Measurements from ENCODE around the gene CACNA1S. TPM values are rescaled to one million over a fixed set of nuclear protein-coding genes. Genes with fewer than 3 reads are reported as not detected.

CACNA1S gene
- polyA plus RNA-seq, result not detected

- H3K27me3 ChIP-seq (ENCODE audit: control insufficient read depth in 1 of 2, insufficient read depth in 2 of 2, low read length in 2 of 2), result peaks cover 0 to 2% of the 10 kb centered on the region in 2 donors
- H3K4me1 ChIP-seq (ENCODE audit: control insufficient read depth in 2 of 2, insufficient read depth in 2 of 2, low read length in 1 of 2), result peaks cover 3 to 5% of the 10 kb centered on the region in 2 donors
- no peak within 1 kb of the TSS for H3K4me3 ChIP-seq (ENCODE audit: low read depth in 1 of 2, low read length in 2 of 2)
- WGBS, 2 donors, result 80 to 82% methylated on average over 8 to 9 of the region's 9 CpGs
- H3K27ac ChIP-seq (ENCODE audit: low read depth in 2 of 2, low read length in 1 of 2), result no peak within 1 kb of the TSS
- no peaks in the 10 kb centered on the region for H3K36me3 ChIP-seq (ENCODE audit: control insufficient read depth in 2 of 2, insufficient read depth in 2 of 2, low read length in 1 of 2)
- no peaks in the 10 kb centered on the region for H3K9me3 ChIP-seq (ENCODE audit: control insufficient read depth in 2 of 2, insufficient read depth in 1 of 2, low read depth in 1 of 2, low read length in 1 of 2)
Observed at GRCh38 chr1:201112173-201112731, at the start of gene CACNA1S. CACNA1S (minus strand) TSS chr1:201112426; CDS start chr1:201112339, 87 bp downstream.

GRCh38 chr1:201157949-201158348 is 45.7 kb upstream of the CACNA1S start:
- Histone ChIP-seq H3K4me3 (ENCODE audit: low read depth in 1 of 2, low read length in 2 of 2) (no peak overlapping the region), H3K9me3 (ENCODE audit: control insufficient read depth in 2 of 2, insufficient read depth in 1 of 2, low read depth in 1 of 2, low read length in 1 of 2) (no peaks in the 10 kb centered on the region), H3K27ac (ENCODE audit: low read depth in 2 of 2, low read length in 1 of 2) (no peak overlapping the region), H3K27me3 (ENCODE audit: control insufficient read depth in 1 of 2, insufficient read depth in 2 of 2, low read length in 2 of 2) (no peaks in the 10 kb centered on the region), H3K36me3 (ENCODE audit: control insufficient read depth in 2 of 2, insufficient read depth in 2 of 2, low read length in 1 of 2) (no peaks in the 10 kb centered on the region), H3K4me1 (ENCODE audit: control insufficient read depth in 2 of 2, insufficient read depth in 2 of 2, low read length in 1 of 2) (peaks cover 4 to 6% of the 10 kb centered on the region in 2 donors)
- 83 to 89% methylated on average over 2 of the region's 2 CpGs for WGBS, 2 donors

- no peaks in the 10 kb centered on the region for H3K9me3 ChIP-seq (ENCODE audit: control insufficient read depth in 2 of 2, insufficient read depth in 1 of 2, low read depth in 1 of 2, low read length in 1 of 2)
- H3K4me3 ChIP-seq (ENCODE audit: low read depth in 1 of 2, low read length in 2 of 2), result no peak overlapping the region
- peaks cover 4 to 6% of the 10 kb centered on the region in 2 donors for H3K4me1 ChIP-seq (ENCODE audit: control insufficient read depth in 2 of 2, insufficient read depth in 2 of 2, low read length in 1 of 2)
- no peaks in the 10 kb centered on the region for H3K36me3 ChIP-seq (ENCODE audit: control insufficient read depth in 2 of 2, insufficient read depth in 2 of 2, low read length in 1 of 2)
- no peak overlapping the region for H3K27ac ChIP-seq (ENCODE audit: low read depth in 2 of 2, low read length in 1 of 2)
- no peaks in the 10 kb centered on the region for H3K27me3 ChIP-seq (ENCODE audit: control insufficient read depth in 1 of 2, insufficient read depth in 2 of 2, low read length in 2 of 2)
Observed at GRCh38 chr1:201156819-201157218, 44.6 kb upstream of the CACNA1S start.

GRCh38 chr1:201156346-201156745 is 44.1 kb upstream of the CACNA1S start:
- Histone ChIP-seq H3K27me3 (ENCODE audit: control insufficient read depth in 1 of 2, insufficient read depth in 2 of 2, low read length in 2 of 2) (no peaks in the 10 kb centered on the region), H3K27ac (ENCODE audit: low read depth in 2 of 2, low read length in 1 of 2) (no peak overlapping the region), H3K36me3 (ENCODE audit: control insufficient read depth in 2 of 2, insufficient read depth in 2 of 2, low read length in 1 of 2) (no peaks in the 10 kb centered on the region), H3K9me3 (ENCODE audit: control insufficient read depth in 2 of 2, insufficient read depth in 1 of 2, low read depth in 1 of 2, low read length in 1 of 2) (no peaks in the 10 kb centered on the region), H3K4me1 (ENCODE audit: control insufficient read depth in 2 of 2, insufficient read depth in 2 of 2, low read length in 1 of 2) (peaks cover 4 to 6% of the 10 kb centered on the region in 2 donors), H3K4me3 (ENCODE audit: low read depth in 1 of 2, low read length in 2 of 2) (no peak overlapping the region)
- 84 to 85% methylated on average over 3 of the region's 3 CpGs for WGBS, 2 donors

GRCh38 chr1:201155354-201155753 is 43.1 kb upstream of the CACNA1S start:
- Histone ChIP-seq H3K27ac (ENCODE audit: low read depth in 2 of 2, low read length in 1 of 2) (no peak overlapping the region), H3K4me1 (ENCODE audit: control insufficient read depth in 2 of 2, insufficient read depth in 2 of 2, low read length in 1 of 2) (peaks cover 4 to 6% of the 10 kb centered on the region in 2 donors), H3K27me3 (ENCODE audit: control insufficient read depth in 1 of 2, insufficient read depth in 2 of 2, low read length in 2 of 2) (no peaks in the 10 kb centered on the region), H3K4me3 (ENCODE audit: low read depth in 1 of 2, low read length in 2 of 2) (no peak overlapping the region), H3K9me3 (ENCODE audit: control insufficient read depth in 2 of 2, insufficient read depth in 1 of 2, low read depth in 1 of 2, low read length in 1 of 2) (no peaks in the 10 kb centered on the region), H3K36me3 (ENCODE audit: control insufficient read depth in 2 of 2, insufficient read depth in 2 of 2, low read length in 1 of 2) (no peaks in the 10 kb centered on the region)
- 83 to 90% methylated on average over 2 of the region's 2 CpGs for WGBS, 2 donors

GRCh38 chr1:201154389-201155165 is 42.4 kb upstream of the CACNA1S start, which contains the start of gene TMEM9:
TMEM9 (minus strand) TSS chr1:201154474; CDS start chr1:201153923, 551 bp downstream.
- Histone ChIP-seq H3K27ac (ENCODE audit: low read depth in 2 of 2, low read length in 1 of 2) (peak within 1 kb of the TSS in 1 of 2 donors; percentile 61), H3K4me3 (ENCODE audit: low read depth in 1 of 2, low read length in 2 of 2) (peak within 1 kb of the TSS; percentile 78 to 86), H3K9me3 (ENCODE audit: control insufficient read depth in 2 of 2, insufficient read depth in 1 of 2, low read depth in 1 of 2, low read length in 1 of 2) (no peaks in the 10 kb centered on the region), H3K36me3 (ENCODE audit: control insufficient read depth in 2 of 2, insufficient read depth in 2 of 2, low read length in 1 of 2) (no peaks in the 10 kb centered on the region), H3K4me1 (ENCODE audit: control insufficient read depth in 2 of 2, insufficient read depth in 2 of 2, low read length in 1 of 2) (peaks cover 4 to 6% of the 10 kb centered on the region in 2 donors), H3K27me3 (ENCODE audit: control insufficient read depth in 1 of 2, insufficient read depth in 2 of 2, low read length in 2 of 2) (no peaks in the 10 kb centered on the region)
- WGBS, 2 donors, result 7 to 10% methylated on average over 31 of the region's 31 CpGs

- no peaks in the 10 kb centered on the region for H3K9me3 ChIP-seq (ENCODE audit: control insufficient read depth in 2 of 2, insufficient read depth in 1 of 2, low read depth in 1 of 2, low read length in 1 of 2)
- no peaks in the 10 kb centered on the region for H3K27me3 ChIP-seq (ENCODE audit: control insufficient read depth in 1 of 2, insufficient read depth in 2 of 2, low read length in 2 of 2)
- peak overlapping the region in 1 of 2 donors; percentile 57 for H3K27ac ChIP-seq (ENCODE audit: low read depth in 2 of 2, low read length in 1 of 2)
- peaks cover 0 to 1% of the 10 kb centered on the region in 2 donors for H3K36me3 ChIP-seq (ENCODE audit: control insufficient read depth in 2 of 2, insufficient read depth in 2 of 2, low read length in 1 of 2)
- H3K4me1 ChIP-seq (ENCODE audit: control insufficient read depth in 2 of 2, insufficient read depth in 2 of 2, low read length in 1 of 2), result peaks cover 4 to 6% of the 10 kb centered on the region in 2 donors
- 3 to 4% methylated on average over 31 to 37 of the region's 37 CpGs for WGBS, 2 donors
- peak overlapping the region; percentile 78 to 86 for H3K4me3 ChIP-seq (ENCODE audit: low read depth in 1 of 2, low read length in 2 of 2)
Observed at GRCh38 chr1:201153474-201154388, 41.5 kb upstream of the CACNA1S start.

GRCh38 chr1:201149400-201149799 is 37.2 kb upstream of the CACNA1S start:
- H3K9me3 ChIP-seq (ENCODE audit: control insufficient read depth in 2 of 2, insufficient read depth in 1 of 2, low read depth in 1 of 2, low read length in 1 of 2), result no peaks in the 10 kb centered on the region
- 70 to 78% methylated on average over 4 of the region's 4 CpGs for WGBS, 2 donors
- no peak overlapping the region for H3K4me3 ChIP-seq (ENCODE audit: low read depth in 1 of 2, low read length in 2 of 2)
- H3K27me3 ChIP-seq (ENCODE audit: control insufficient read depth in 1 of 2, insufficient read depth in 2 of 2, low read length in 2 of 2), result no peaks in the 10 kb centered on the region
- no peak overlapping the region for H3K27ac ChIP-seq (ENCODE audit: low read depth in 2 of 2, low read length in 1 of 2)
- peaks cover 4 to 6% of the 10 kb centered on the region in 2 donors for H3K4me1 ChIP-seq (ENCODE audit: control insufficient read depth in 2 of 2, insufficient read depth in 2 of 2, low read length in 1 of 2)
- peaks cover 2 to 15% of the 10 kb centered on the region in 2 donors for H3K36me3 ChIP-seq (ENCODE audit: control insufficient read depth in 2 of 2, insufficient read depth in 2 of 2, low read length in 1 of 2)

GRCh38 chr1:201147396-201148015 is 35.3 kb upstream of the CACNA1S start:
- Histone ChIP-seq H3K27ac (ENCODE audit: low read depth in 2 of 2, low read length in 1 of 2) (no peak overlapping the region), H3K4me1 (ENCODE audit: control insufficient read depth in 2 of 2, insufficient read depth in 2 of 2, low read length in 1 of 2) (no peaks in the 10 kb centered on the region), H3K27me3 (ENCODE audit: control insufficient read depth in 1 of 2, insufficient read depth in 2 of 2, low read length in 2 of 2) (no peaks in the 10 kb centered on the region), H3K4me3 (ENCODE audit: low read depth in 1 of 2, low read length in 2 of 2) (no peak overlapping the region), H3K36me3 (ENCODE audit: control insufficient read depth in 2 of 2, insufficient read depth in 2 of 2, low read length in 1 of 2) (peaks cover 2 to 28% of the 10 kb centered on the region in 2 donors), H3K9me3 (ENCODE audit: control insufficient read depth in 2 of 2, insufficient read depth in 1 of 2, low read depth in 1 of 2, low read length in 1 of 2) (no peaks in the 10 kb centered on the region)
- WGBS, 2 donors, result 84 to 92% methylated on average over 13 of the region's 13 CpGs
